ENCODE measurements around the gene CRYBG2.
A peak's percentile ranks its signal among the peaks of the same experiment; 100 is the strongest.

CRYBG2 gene

DNA sequence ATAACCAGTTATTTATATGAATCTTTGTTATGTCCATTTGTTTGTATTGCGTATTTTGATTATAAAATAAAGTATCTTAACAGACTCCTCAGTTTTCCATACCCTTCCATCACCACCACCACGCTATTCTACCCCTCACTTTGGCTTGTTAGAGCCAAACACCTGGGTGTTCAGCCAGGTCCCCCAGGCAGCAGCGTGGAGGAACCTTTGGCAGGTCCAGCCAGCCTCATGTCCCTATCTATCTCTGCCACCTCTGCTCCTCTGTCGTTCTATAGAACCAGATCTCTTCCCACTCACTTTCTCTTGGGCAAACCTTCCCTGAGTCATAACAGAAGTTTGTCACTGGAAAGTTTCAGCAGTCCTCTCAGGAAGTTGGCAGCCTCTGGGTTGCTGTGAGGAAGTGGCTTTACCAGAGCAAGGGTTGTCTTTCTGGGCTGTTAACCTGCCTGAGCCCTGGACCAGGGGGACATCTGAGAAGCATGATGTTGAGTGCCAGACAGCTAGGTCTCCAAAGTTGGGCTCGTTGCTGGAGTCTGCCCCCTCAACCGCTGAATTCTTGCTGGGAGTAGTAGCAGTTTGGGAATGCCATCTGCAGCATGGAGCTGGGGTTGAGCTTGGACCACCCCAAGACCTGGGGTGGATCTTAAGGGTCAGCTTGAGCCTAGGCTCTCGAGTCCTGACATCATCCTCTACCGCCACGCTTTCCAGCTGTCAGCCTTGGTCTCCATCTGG lies 75.0 kb downstream of the CRYBG2 start:
- no peak for DNase-seq (ENCODE audit: insufficient read length, low spot score)
- peak; percentile 13 for FAIRE-seq
- TF ChIP-seq SPI1 (IDR thresholded peaks at IDR 0.05; ENCODE audit: low read depth, low read length) (peak; percentile 65), POLR2AphosphoS5 (IDR thresholded peaks at IDR 0.05; ENCODE audit: low read depth, low read length) (no peak)

GRCh38 chr1:26278303-26278702 lies 75.6 kb downstream of the CRYBG2 start:
- no peak for DNase-seq (ENCODE audit: insufficient read length, low spot score)
- no peak for FAIRE-seq
- TF ChIP-seq POLR2A (IDR thresholded peaks at IDR 0.05; ENCODE audit: low read depth, low read length) (no peak), POU2F2 (IDR thresholded peaks at IDR 0.05; ENCODE audit: low read depth, low read length) (no peak), POLR2AphosphoS5 (IDR thresholded peaks at IDR 0.05; ENCODE audit: low read depth, low read length) (no peak), PAX5 (IDR thresholded peaks at IDR 0.05; ENCODE audit: insufficient read depth, low read length, severe bottlenecking) (no peak), SPI1 (IDR thresholded peaks at IDR 0.05; ENCODE audit: low read depth, low read length) (no peak), TAF1 (IDR thresholded peaks at IDR 0.05; ENCODE audit: low read depth, low read length) (no peak)

- DNase-seq (ENCODE audit: insufficient read length, low spot score) (no peak), FAIRE-seq (no peak)
- no peak for TF ChIP-seq SPI1 (IDR thresholded peaks at IDR 0.05; ENCODE audit: low read depth, low read length)
- TF ChIP-seq POU2F2 (IDR thresholded peaks at IDR 0.05; ENCODE audit: low read depth, low read length): no peak
- no peak for TF ChIP-seq POLR2A (IDR thresholded peaks at IDR 0.05; ENCODE audit: low read depth, low read length)
These were observed 76.2 kb downstream of the CRYBG2 start for GRCh38 chr1:26277719-26278118.

GRCh38 chr1:26277261-26277661 lies 76.7 kb downstream of the CRYBG2 start:
- DNase-seq (ENCODE audit: insufficient read length, low spot score) (no peak), FAIRE-seq (no peak)
- TF ChIP-seq POU2F2 (IDR thresholded peaks at IDR 0.05; ENCODE audit: low read depth, low read length): no peak
- no peak for TF ChIP-seq PAX5 (IDR thresholded peaks at IDR 0.05; ENCODE audit: insufficient read depth, low read length, severe bottlenecking)
- no peak for TF ChIP-seq TAF1 (IDR thresholded peaks at IDR 0.05; ENCODE audit: low read depth, low read length)
- TF ChIP-seq POLR2A (IDR thresholded peaks at IDR 0.05; ENCODE audit: low read depth, low read length): no peak
- TF ChIP-seq SPI1 (IDR thresholded peaks at IDR 0.05; ENCODE audit: low read depth, low read length): no peak
- no peak for TF ChIP-seq POLR2AphosphoS5 (IDR thresholded peaks at IDR 0.05; ENCODE audit: low read depth, low read length)

- DNase-seq (ENCODE audit: insufficient read length, low spot score): no peak
- peak; percentile 75 for FAIRE-seq
- TF ChIP-seq SPI1 (IDR thresholded peaks at IDR 0.05; ENCODE audit: low read depth, low read length): 0 out of 2 replicates have a peak, but pooled peaks have one; percentile 21
- no peak for TF ChIP-seq POLR2A (IDR thresholded peaks at IDR 0.05; ENCODE audit: low read depth, low read length)
These were observed 77.5 kb downstream of the CRYBG2 start for GRCh38 chr1:26276432-26276838.

- FAIRE-seq (peak; percentile 83), DNase-seq (ENCODE audit: insufficient read length, low spot score) (peak; percentile 69)
- TF ChIP-seq SPI1 (IDR thresholded peaks at IDR 0.05; ENCODE audit: low read depth, low read length): no peak
- no peak for TF ChIP-seq PAX5 (IDR thresholded peaks at IDR 0.05; ENCODE audit: insufficient read depth, low read length, severe bottlenecking)
- no peak for TF ChIP-seq POLR2A (IDR thresholded peaks at IDR 0.05; ENCODE audit: low read depth, low read length)
- no peak for TF ChIP-seq POLR2AphosphoS5 (IDR thresholded peaks at IDR 0.05; ENCODE audit: low read depth, low read length)
- TF ChIP-seq TAF1 (IDR thresholded peaks at IDR 0.05; ENCODE audit: low read depth, low read length): no peak
- TF ChIP-seq POU2F2 (IDR thresholded peaks at IDR 0.05; ENCODE audit: low read depth, low read length): no peak
These were observed 78.1 kb downstream of the CRYBG2 start for GRCh38 chr1:26275580-26276431.

DNA sequence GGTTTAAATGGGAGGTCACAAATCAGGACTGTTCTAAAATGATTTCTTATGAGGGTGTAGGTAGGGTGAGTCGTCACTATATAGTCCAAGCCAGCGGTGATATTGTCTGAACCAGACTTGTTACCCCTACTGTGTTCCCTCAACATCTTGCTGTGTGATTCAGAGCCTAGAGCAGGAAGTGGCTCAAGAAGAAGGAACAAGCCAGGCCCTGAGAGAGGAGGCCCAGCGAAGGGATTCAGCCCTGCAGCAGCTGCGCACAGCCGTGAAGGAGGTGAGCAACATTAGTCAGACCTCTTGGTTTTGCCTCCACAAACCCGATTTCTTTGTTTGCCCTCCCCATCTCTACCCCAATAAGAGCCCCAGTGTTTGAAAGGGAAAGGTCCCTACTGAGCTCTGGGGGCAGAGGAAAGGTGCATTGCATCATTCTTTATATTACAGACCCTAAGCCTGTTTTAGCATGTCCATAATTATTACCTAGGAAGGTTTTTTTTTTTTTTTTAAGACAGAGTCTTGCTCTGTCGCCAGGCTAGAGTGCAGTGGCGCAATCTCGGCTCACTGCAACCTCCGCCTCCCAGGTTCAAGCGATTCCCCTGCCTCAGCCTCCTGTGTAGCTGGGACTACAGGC lies 79.0 kb downstream of the CRYBG2 start:
- FAIRE-seq: peak; percentile 35
- DNase-seq (ENCODE audit: insufficient read length, low spot score): no peak

More for the DNA sequence above, 79.0 kb downstream of the CRYBG2 start:
- peak; percentile 16; the same call in 1 of the 2 replicates for TF ChIP-seq SPI1 (IDR thresholded peaks at IDR 0.05; ENCODE audit: low read depth, low read length)
- no peak for TF ChIP-seq PAX5 (IDR thresholded peaks at IDR 0.05; ENCODE audit: insufficient read depth, low read length, severe bottlenecking)
